Measurements from ENCODE around the gene TTC12. TPM values are rescaled to one million over a fixed set of nuclear protein-coding genes. Genes with fewer than 3 reads are reported as not detected.

Gene TTC12
- total and polyA plus RNA-seq, 2 of the 8 experiments (the other 6 are each of a cell fraction or from before 2014, with no cell fraction given) = 4.7 to 9.0 TPM

DNA sequence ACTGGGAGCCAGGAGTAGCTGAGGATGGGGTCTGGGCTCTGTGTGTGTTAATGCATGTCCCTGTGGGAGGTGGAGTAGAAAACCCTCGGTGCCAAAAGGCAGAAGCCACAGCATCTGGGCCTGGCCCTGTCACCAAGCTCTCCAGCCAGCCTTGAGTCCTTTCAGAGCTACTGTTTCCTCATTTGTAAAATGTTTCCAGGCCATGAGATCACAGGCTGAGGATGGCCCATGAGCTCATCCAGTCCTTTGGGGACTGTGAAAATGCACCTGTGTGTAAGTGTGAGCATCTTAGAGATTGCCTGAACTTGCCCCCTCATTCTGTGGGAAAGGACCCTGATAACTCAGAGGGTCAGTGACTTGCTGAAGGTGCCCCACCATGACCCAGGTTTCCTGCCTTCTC lies 82.3 kb downstream of the TTC12 start:
- CTCF ChIA-PET (ENCODE audit: partially characterized antibody) = interaction anchor here (0.6 to 3.4 kb wide), 4 partner anchors 7 to 38 kb away, joined by 3 to 10 read pairs (median 6); partner anchors contain the start of gene ANKK1
- 100% methylated on average over 1 of the region's 1 CpG; no CpG with 5 or more reads in 1 of the 2 experiments for WGBS, 2 experiments (ENCODE audit: extremely low coverage in 1 of 2, insufficient coverage in 1 of 2, insufficient read length in 1 of 2, insufficient replicate concordance in 2 of 2, low coverage in 1 of 2, low lambda C conversion rate in 2 of 2, missing lambda C conversion rate in 1 of 2)

More for the DNA sequence above, 82.3 kb downstream of the TTC12 start:
- FAIRE-seq (no peak), DNase-seq (ENCODE audit: low read depth in 1 of 2, low spot score in 2 of 2) (no peak)
- Histone ChIP-seq H3K18ac (ENCODE audit: extremely low read depth, low read length) (no peak overlapping the region), H3K56ac (replicated peaks; ENCODE audit: insufficient read length, low read depth, low read length) (no peak overlapping the region), H3K4ac (replicated peaks; ENCODE audit: insufficient read length, low read depth, low read length) (no peak overlapping the region), H3K23ac (ENCODE audit: insufficient read length) (no peak overlapping the region), H2BK5ac (ENCODE audit: low read depth, low read length) (no peak overlapping the region), H4K20me1 (replicated peaks in 1 of 2; ENCODE audit: control insufficient read depth in 1 of 2, insufficient read depth in 2 of 2, low read length in 2 of 2) (no peaks in the 10 kb centered on the region), H3K36me3 (ENCODE audit: control insufficient read depth in 2 of 4, insufficient read depth in 4 of 4, low read length in 3 of 4) (no peaks in the 10 kb centered on the region), H3K23me2 (ENCODE audit: low read depth, low read length) (no peaks in the 10 kb centered on the region), H2BK120ac (replicated peaks; ENCODE audit: low read depth, low read length) (no peak overlapping the region), H2BK20ac (ENCODE audit: low read length) (no peak overlapping the region), H3K79me2 (ENCODE audit: control insufficient read depth in 1 of 2, insufficient read depth in 2 of 2, low read length in 2 of 2) (no peaks in the 10 kb centered on the region), H3K79me1 (ENCODE audit: low read depth, low read length) (no peaks in the 10 kb centered on the region), H3K14ac (ENCODE audit: insufficient read length) (no peak overlapping the region), H2BK15ac (ENCODE audit: low read length) (no peak overlapping the region), H3K27ac (ENCODE audit: low read depth, low read length) (no peak overlapping the region), H2BK12ac (ENCODE audit: low read depth, low read length) (no peak overlapping the region), H3K4me3 (ENCODE audit: extremely low read depth in 1 of 4, insufficient read depth in 2 of 4, low read depth in 3 of 4, low read length in 4 of 4) (no peak overlapping the region), H4K91ac (replicated peaks; ENCODE audit: insufficient read length, low read length) (no peak overlapping the region), H3K9me3 (ENCODE audit: insufficient read depth in 2 of 2, low read depth in 1 of 2, low read length in 1 of 2) (no peaks in the 10 kb centered on the region), H3K9ac (replicated peaks in 1 of 4; ENCODE audit: extremely low read depth in 1 of 4, low read depth in 3 of 4, low read length in 3 of 4) (no peak overlapping the region), H4K8ac (ENCODE audit: extremely low read depth, insufficient read depth, low read length) (no peak overlapping the region), H3K27me3 (replicated peaks in 1 of 4; ENCODE audit: control insufficient read depth in 3 of 4, extremely low read depth in 1 of 4, insufficient read depth in 3 of 4, low read length in 3 of 4) (no peaks in the 10 kb centered on the region), H3K4me2 (ENCODE audit: insufficient read depth in 1 of 2, low read depth in 2 of 2, low read length in 2 of 2) (no peak overlapping the region), H4K5ac (ENCODE audit: insufficient read length, low read depth, low read length) (no peak overlapping the region), H2AK5ac (ENCODE audit: low read depth, low read length) (no peak overlapping the region), H3K4me1 (replicated peaks in 1 of 4; ENCODE audit: control insufficient read depth in 3 of 4, insufficient read depth in 4 of 4, low read length in 3 of 4) (no peaks in the 10 kb centered on the region), H2AFZ (ENCODE audit: low read length) (no peak overlapping the region)
- POLR2A ChIA-PET (ENCODE audit: partially characterized antibody) = interaction anchor here (1.2 kb wide), 1 partner anchor 12 kb away, joined by 4 read pairs; no protein-coding TSS in a partner anchor
- no peak for TF ChIP-seq ZNF274 (IDR thresholded peaks at IDR 0.05; ENCODE audit: borderline replicate concordance, extremely low read depth, low read length)
- TF ChIP-seq TCF12 (IDR thresholded peaks at IDR 0.05; ENCODE audit: low read depth, low read length) = no peak
- no peak for TF ChIP-seq CEBPB (IDR thresholded peaks at IDR 0.05; ENCODE audit: low read depth, low read length)
- TF ChIP-seq POLR2A (IDR thresholded peaks at IDR 0.05; ENCODE audit: control extremely low read depth in 1 of 2, low read depth in 2 of 2, low read length in 2 of 2) = no peak
- no peak for TF ChIP-seq SP2 (IDR thresholded peaks at IDR 0.05; ENCODE audit: low read length)
- TF ChIP-seq SIX5 (IDR thresholded peaks at IDR 0.05; ENCODE audit: low read depth, low read length) = no peak
